GM19438 (cell line): ENCODE results near the gene GLT1D1.
"Not testable (repeated sequence)": the region's sequence is repeated elsewhere in the genome, so short reads cannot be mapped to it uniquely, and the experiment has no call there.

Experiments
- ATAC-seq: cut with Tn5 transposase; IDR thresholded peaks from one replicate; pipeline ENCODE4 v1.9.1; 2021; ENCODE audit warnings: low read depth; ENCODE audit not compliant: unreplicated experiment

GLT1D1 gene

DNA sequence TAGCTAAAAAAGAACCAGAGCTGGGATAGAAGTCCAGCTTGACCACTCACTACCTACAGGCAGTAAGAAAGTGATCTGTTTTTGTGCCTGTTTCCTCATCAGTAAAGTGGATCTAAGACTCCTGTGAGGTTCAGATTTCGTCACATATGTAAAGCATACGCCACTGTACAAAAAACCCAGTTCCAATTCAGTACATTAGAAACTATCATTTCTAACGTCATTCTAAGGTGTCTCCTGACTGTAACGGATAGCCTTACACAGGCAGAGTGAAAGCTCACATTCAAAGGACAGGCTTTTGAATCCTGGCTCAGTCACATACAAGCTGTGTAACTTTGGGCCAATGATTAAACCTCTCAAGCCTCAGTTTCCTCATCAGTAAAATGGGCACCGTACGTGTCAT, 33.0 kb upstream of the GLT1D1 start:
- ATAC-seq: no peak

DNA sequence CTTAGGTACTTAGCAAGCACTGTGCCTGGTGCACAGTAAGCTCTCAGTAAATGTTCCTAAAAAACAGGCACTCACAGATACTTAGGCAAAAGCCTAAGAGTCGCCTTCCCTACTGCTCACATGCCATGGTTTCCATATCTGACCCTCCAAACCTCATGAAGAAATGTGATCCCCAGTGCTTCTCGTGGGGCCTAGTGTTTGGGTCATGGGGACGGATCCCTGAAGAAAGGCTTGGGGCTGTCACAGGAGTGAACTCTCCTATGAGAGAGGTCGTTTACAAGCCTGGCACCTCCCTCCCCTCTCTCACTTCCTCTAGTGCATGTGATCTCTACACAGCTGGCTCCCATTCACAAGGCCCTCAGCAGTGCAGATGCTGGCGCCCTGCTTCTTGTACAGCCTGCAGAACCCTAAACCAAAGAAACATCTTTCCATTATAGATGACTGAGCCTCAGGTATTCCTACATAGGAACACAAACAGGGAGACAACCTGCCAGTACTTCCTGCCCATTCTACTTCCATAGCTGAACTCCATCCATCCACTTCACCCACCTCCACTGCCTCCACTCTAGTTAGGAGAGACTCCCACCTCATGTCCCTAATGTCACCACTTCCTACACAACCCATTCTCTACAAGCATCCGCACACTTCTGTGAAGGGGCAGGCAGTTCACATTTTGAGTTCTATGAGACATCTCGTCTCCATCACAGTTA, 32.4 kb upstream of the GLT1D1 start:
- ATAC-seq: peak; percentile 53

- peak; percentile 2 for ATAC-seq
Measured at GRCh38 chr12:128823216-128823915, 29.9 kb upstream of the GLT1D1 start.

DNA sequence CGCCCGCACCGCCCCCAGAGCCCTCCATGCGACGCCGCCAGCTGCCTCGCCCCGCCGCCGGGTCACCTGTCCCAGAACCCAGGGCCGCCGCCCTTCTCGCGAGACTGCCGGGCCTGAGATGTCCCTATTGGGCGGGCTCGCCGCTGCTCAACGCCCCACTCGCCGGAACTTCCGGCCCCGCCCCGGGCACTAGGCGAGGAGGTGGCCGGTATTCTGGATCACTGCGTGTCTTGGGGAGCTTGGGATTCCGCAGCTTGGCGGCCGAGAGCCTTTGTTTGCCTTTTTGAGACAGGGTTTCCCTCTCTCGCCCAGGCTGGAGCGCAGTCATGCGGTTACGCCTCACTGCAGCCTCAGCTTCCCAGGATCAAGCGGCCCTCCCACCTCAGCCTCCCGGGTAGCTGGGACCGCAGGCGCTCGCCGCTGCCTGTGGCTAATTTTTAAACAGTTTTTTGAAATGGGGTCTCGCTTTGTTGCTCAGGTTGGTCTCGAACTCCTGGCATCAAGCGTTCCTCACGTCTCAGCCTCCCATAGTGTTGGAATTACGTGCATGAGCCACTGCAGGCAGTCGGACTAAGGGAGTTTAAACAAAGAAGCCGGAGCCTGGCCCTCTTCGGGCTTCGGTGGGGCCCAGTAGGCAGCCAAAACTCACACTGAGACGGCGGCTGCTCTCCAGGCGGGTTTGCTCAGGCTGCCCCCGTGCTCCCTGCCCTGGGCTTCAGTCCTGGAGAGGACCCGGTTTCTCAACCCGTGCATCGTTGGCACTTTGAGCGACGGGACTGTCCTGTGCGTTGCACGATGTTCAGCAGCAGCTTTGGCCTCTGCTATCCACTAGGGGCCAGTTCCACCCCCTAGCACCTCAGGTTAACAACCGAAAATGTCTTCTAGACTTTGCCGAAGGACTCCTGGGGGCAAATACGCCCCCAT, 29.1 kb upstream of the GLT1D1 start, which contains the start of gene SLC15A4:
Gene SLC15A4 (minus strand): TSS at position 43 of the 924 bp plus-strand sequence. CDS start 15 bp downstream, at position 28.
- ATAC-seq: peak; percentile 69

- ATAC-seq: no peak
Measured at GRCh38 chr12:128825835-128826234, 27.4 kb upstream of the GLT1D1 start.

DNA sequence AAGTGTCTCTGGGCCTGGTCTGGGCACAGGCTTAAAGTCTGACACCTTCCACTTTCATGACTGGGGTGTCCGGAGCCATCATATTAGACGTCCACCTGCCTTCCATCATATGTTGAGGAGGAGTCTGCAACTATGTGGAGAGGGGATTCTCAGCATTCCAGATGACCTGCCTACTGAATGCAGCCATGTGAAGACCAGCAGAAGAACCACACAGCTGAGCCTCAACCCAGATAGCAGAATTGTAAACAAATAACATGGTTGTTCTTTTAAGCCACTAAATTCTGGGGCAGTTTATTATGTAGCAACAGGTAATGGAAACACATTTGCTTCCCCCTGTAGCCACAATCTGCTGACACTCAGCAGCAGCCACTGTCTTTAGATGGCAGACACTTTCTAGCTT, 25.6 kb upstream of the GLT1D1 start:
- no peak for ATAC-seq

DNA sequence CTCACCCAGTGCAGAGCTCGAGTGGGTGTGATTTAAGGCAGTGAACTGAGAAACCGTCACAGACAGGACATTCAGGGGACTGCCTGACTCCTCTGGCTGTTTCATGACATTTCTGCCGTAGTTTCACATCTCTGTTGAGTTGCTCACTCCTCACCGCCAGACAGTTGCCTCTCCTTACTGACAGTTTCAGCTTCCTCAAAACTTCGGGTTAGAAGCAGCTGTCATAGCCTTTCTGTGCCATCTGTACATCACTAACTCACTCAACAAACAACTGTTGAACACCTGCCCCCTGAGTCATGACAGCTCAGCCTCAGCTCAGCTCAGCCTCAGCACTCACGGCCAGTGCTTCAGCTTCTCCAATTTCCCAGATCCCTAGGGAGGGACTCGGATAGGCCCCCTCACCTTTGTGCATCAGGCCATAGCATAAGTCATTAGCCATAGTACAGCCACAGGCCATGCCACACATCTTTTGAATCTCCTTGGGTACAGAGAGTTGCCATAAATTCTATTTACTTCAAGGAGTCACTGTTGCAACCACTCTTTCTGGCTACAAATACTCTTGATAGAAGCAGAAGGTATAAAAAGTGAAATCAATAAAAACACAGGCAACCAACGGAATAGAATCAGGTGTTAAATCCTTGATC, 23.3 kb upstream of the GLT1D1 start:
- peak; percentile 91 for ATAC-seq

DNA sequence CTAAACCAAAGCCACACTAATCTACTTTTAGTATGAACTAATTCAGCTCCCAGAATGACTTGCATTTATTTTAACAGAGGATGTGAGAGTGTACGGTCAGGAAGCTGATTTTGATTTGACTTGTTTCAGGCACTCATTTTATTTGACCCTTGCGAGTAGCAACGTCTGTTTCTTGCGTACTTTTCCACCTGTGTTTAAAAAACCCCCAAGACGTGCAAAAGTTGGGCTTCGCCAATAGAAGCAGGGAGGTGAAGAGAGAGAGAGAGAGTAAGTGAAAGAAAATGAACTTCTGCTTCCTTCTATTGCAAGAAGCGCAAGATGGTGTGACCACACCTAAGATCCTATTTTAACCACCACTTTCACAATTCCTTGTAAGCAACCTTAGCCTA, 22.8 kb upstream of the GLT1D1 start:
- ATAC-seq: peak; percentile 49

- no peak for ATAC-seq
Measured at GRCh38 chr12:128833418-128833817, 19.9 kb upstream of the GLT1D1 start.

DNA sequence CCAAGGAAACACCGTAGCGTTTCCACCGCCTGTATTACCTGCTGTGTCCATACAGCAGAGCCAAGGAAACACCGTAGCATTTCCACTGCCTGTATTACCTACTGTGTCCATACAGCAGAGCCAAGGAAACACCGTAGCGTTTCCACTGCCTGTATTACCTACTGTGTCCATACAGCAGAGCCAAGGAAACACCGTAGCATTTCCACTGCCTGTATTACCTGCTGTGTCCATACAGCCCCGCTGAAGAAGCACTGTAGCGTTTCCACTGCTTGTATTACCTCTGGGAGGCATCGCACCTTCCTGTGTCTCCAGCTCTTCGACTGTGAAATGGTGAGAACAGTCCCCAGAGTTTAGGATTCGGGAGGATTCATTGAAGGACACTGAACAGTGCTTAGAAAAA, 13.4 kb upstream of the GLT1D1 start:
- not testable (repeated sequence) for ATAC-seq

- ATAC-seq: peak; percentile 93
Measured at GRCh38 chr12:128840862-128841468, 12.3 kb upstream of the GLT1D1 start.

- ATAC-seq: no peak
Measured at GRCh38 chr12:128842579-128842978, 10.7 kb upstream of the GLT1D1 start.

DNA sequence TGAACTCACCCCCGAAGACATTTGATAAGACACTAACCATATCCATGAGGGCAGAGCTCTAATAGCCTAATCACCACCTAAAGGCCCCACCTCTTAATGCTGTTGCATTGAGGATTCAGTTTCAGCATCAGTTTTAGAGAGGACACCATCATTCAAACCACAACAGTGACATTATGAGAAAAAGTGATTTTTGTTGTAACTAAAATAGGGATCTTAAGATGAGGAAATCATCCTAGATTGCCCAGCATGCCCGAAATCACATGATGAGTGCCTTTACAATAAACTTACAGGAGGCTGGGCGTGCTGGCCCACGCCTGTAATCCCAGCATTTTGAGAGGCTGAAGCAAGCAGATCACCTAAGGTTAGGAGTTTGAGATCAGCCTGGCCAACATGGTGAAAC, 9.7 kb upstream of the GLT1D1 start:
- no peak for ATAC-seq

DNA sequence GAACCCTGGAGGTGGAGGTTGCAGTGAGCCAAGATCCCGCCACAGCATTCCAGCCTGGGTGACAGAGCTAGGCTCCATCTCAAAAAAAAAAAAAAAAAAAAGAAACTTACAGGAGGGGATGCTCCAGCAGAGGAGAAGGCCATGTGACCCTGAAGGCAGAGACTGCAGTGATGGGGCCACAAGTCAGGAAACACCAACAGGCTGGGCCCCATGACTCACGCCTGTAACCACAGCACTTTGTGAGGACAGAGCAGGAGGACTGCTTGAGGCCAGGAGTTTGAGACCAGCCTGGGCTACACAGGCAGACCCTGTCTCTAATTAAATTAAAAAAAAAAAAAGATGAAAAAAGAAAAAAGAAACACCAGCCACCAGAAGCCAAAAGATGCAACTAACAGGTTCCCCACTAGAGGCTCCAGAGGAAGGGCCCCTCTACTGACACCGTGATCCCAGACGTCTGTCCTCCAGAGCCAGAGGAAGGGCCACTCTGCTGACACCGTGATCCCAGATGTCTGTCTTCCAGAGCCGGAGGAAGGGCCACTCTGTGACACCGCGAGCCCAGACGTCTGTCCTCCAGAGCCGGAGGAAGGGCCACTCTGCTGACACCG, 9.1 kb upstream of the GLT1D1 start:
- ATAC-seq: no peak

GRCh38 chr12:128846671-128847070, 6.6 kb upstream of the GLT1D1 start:
- ATAC-seq: not testable (repeated sequence)

- no peak for ATAC-seq
Measured at GRCh38 chr12:128848371-128848770, 4.9 kb upstream of the GLT1D1 start.

- ATAC-seq: not testable (repeated sequence)
Measured at GRCh38 chr12:128849806-128850205, 3.5 kb upstream of the GLT1D1 start.

DNA sequence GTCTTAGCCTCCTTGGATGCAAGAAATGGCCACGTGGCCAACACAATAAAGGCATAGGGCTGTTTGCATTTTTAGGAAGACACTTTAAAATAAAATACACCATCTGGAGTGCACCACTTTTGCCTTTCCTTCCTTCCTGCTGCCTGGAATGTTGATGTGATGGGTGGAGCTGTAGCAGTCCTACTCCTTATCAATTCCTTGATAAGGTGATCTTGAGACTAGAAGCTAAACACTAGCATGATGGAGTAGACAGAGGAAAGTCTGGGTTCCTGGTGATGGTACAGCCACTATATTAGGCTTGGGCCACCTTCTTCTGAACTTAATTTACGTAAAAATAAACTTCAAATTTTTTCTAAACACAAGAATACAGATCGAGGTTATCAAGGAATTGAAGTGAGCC, 2.9 kb upstream of the GLT1D1 start:
- no peak for ATAC-seq

- ATAC-seq: not testable (repeated sequence)
Measured at GRCh38 chr12:128851429-128851828, 1.8 kb upstream of the GLT1D1 start.
